ENCODE data around the gene ATXN7L3.
"Not testable (repeated sequence)": the region's sequence is repeated elsewhere in the genome, so short reads cannot be mapped to it uniquely, and the experiment has no call there.

Gene ATXN7L3

DNA sequence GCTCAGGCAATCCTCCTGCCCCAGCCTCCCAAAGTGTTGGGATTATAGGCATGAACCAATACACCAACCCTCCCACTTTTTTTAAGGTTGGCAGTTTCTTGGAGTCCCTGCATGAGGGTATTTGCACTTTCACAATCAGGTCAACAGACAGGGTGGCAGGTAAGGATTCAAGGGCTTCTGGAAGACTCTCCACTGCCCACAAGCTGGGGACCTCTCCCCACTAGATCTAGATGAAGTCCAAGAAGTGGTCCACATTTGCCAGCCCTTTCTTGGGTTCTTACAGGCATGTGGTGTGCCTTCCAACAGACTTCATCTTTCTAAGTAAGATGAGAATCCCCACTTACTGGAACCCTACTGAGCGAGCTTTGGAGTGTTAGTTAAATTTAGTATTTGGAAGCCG lies 25.3 kb downstream of the ATXN7L3 start:
- DNase-seq (ENCODE audit: low spot score): no peak

DNA sequence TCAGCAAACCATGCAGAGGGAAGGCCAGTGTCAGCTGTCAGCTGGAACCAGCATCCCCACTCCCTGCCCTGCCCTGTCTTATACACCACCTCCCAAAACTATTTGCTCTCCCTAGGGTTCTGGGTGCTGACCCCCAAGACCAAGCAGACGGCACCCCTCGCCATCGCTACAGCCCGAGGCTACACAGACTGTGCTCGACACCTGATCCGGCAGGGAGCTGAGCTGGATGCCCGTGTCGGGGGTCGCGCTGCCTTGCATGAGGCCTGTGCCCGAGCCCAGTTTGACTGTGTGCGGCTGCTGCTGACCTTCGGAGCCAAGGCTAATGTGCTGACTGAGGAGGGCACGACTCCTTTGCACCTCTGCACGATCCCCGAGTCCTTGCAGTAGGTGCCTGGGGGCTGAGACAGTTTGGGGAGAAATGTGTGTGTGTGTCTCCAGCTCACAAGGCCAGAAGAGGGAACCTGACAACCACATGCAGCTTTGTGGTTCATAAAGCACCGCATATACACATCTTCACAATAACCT lies 27.7 kb downstream of the ATXN7L3 start:
- DNase-seq (ENCODE audit: low spot score): no peak

- peak; percentile 65 for DNase-seq (ENCODE audit: low spot score)
These were observed 29.0 kb downstream of the ATXN7L3 start, which contains the start of gene ASB16 for GRCh38 chr17:44170499-44171201. TSS of gene ASB16 (plus strand) at chr17:44170704. CDS start at chr17:44170790, 86 bp downstream.

GRCh38 chr17:44170135-44170498 lies 29.6 kb downstream of the ATXN7L3 start:
- no peak for DNase-seq (ENCODE audit: low spot score)

- no peak for DNase-seq (ENCODE audit: low spot score)
These were observed 32.4 kb downstream of the ATXN7L3 start for GRCh38 chr17:44167181-44167861.

GRCh38 chr17:44164476-44164875 lies 35.2 kb downstream of the ATXN7L3 start:
- no peak for DNase-seq (ENCODE audit: low spot score)

DNA sequence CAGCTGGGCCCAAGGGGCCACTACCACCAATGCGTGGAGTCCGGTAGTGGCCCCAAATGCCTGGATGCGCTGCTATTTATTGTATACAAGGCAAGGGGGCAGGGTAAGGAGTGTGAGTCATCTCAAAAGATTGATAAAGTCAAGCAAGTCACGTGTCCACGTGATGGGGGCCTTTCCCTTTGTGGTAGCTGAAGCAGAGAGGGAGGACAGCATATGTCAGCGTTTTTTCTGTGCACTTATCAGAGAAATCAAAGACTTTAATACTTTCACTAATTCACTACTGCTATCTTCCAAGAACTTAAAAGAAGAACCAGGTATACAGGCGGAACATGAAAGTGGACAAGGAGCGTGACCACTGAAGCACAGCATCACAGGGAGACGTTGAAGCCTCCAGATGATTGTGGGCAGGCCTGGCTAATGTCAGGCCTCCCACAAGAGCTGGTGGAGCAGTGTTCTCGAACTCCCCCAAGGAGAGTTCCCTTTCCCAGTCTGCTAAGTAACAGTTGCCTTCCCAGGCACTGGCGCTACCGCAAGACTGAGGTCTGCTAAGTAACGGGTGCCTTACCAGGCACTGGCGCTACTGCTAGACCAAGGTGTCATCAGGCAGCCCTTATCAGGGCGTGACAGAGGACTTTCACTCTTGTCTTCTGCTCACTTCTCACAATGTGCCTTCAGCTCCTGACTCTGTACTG lies 40.0 kb downstream of the ATXN7L3 start:
- no peak for DNase-seq (ENCODE audit: low spot score)

DNA sequence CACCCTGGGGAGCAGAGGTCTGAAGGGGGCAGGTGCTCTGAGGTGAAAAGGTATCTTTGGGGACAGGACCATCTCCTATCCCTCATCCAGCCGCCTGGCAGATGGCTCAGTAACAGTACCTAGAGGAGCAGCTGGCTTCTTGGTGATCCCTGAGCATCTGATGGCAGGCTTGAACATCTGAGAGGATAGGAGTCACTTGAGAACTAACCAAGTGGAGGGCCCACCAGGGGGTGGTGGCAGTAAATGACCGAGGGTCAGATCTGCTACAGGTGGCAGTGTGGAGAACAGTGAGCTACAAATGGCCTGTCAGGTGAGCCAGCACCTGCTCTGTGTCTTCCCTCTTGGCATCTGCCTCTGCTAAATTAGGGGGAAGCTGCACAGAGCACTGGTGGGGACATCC lies 44.2 kb downstream of the ATXN7L3 start:
- DNase-seq (ENCODE audit: low spot score): no peak

- DNase-seq (ENCODE audit: low spot score): no peak
These were observed 46.8 kb downstream of the ATXN7L3 start for GRCh38 chr17:44152875-44153274.

GRCh38 chr17:44149750-44150329 lies 49.8 kb downstream of the ATXN7L3 start:
- no peak for DNase-seq (ENCODE audit: low spot score)

GRCh38 chr17:44149066-44149465 lies 50.6 kb downstream of the ATXN7L3 start:
- not testable (repeated sequence) for DNase-seq (ENCODE audit: low spot score)

GRCh38 chr17:44147812-44148211 lies 51.9 kb downstream of the ATXN7L3 start:
- DNase-seq (ENCODE audit: low spot score): no peak

- DNase-seq (ENCODE audit: low spot score): no peak
These were observed 53.0 kb downstream of the ATXN7L3 start for GRCh38 chr17:44146375-44147346.

DNA sequence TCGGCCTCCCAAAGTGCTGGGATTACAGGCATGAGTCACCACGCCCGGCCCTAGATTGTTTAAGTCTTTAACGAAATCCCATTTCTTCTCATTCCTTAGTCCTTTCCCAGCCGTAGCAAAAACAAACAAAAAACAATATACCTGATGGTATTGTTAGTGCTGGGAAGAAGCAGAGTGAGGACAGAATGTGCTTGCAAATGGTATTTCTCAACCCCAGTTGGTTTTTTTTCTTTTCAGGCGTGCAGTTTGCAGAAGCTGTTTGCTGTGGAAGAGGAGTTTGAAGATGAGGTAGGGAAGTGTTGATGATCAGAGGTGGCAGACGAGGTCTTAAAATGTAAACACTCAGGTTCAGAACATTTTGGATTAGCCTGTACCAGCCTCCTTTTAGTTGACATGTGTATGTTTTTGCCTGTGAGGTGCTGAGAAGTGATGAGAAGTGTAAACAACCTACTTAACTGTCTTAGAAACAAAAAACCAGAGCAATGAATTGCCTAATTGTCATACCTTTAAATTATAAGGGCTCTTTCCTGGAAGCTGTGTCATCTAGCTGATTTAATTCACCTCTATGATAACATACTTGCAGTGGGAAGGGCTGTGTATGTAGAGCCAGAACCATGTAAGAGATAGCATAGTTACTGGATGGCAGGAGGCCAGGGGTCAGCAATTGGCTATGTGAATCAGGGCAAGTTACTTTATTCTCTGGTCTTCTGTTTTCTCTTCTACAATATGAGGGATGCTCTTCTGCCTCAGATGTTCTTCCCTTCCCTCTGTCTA lies 54.5 kb downstream of the ATXN7L3 start:
- no peak for DNase-seq (ENCODE audit: low spot score)

GRCh38 chr17:44143921-44144320 lies 55.8 kb downstream of the ATXN7L3 start:
- DNase-seq (ENCODE audit: low spot score): not testable (repeated sequence)
